ENCODE measurements around the gene SP110.

The SP110 gene

DNA sequence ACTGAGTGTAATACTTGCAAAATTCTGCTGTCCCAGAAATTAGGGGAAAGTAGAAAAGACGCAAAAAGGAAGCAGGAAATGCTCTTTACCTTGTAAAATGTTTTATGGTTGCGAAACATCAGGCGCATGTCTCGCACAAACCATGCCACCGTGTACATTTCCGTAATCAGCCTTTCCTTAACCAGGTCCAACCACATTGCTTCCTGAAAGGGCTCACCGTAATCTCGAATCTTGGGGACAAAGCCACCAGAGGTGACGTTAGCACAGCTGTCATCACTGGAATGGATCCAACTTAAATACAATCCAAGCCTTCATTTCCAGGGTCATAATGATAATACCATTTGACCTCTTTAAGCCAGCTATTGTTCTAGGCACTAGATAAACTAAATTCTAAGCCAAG lies 49.3 kb downstream of the SP110 start:
- peak; percentile 16 for DNase-seq (ENCODE audit: low spot score)

GRCh38 chr2:230166557-230167170 lies 53.1 kb downstream of the SP110 start:
- DNase-seq (ENCODE audit: low spot score): no peak

GRCh38 chr2:230164139-230164538 lies 55.6 kb downstream of the SP110 start:
- DNase-seq (ENCODE audit: low spot score): no peak

DNA sequence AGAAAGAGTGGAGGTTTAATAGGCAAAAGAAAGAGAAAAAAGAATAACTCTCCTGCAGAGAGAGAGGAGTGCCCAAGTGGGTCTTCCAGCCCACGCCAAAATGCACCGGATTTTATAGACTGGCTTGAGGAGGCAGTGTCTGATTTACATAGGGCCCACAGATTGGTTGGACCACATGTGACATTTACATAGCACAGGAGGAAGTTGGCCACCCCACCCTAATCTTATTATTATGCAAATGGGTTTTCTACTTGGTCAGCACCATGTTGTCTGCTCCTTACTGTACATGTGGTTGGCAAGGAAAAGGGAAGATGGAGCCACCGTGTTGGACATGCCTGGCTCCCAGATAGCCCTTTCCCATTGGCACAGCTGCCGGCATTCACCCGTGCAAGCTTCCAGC lies 56.8 kb downstream of the SP110 start:
- no peak for DNase-seq (ENCODE audit: low spot score)

DNA sequence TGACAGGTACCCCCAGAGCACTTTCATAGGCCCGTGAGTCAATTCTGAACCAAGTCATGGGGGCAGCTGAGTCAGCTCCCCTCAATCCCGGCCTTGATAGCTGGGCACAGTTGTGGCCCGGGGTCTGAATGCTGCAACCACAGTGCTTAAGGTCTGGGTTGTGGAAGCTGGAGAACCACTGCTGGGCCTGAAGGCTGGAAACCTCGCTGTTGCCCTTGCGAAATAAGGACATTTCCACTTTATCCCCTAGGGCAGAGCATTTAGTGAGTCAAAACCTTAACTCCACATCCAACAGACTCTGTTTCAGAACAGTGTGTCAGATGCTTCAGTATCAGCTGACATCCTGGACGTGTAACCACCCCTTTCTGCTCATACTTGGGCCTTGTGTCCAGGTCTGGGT lies 58.6 kb downstream of the SP110 start:
- no peak for DNase-seq (ENCODE audit: low spot score)

GRCh38 chr2:230160112-230160660 lies 59.6 kb downstream of the SP110 start:
- DNase-seq (ENCODE audit: low spot score): peak; percentile 47

GRCh38 chr2:230158468-230158867 lies 61.3 kb downstream of the SP110 start:
- DNase-seq (ENCODE audit: low spot score): no peak

DNA sequence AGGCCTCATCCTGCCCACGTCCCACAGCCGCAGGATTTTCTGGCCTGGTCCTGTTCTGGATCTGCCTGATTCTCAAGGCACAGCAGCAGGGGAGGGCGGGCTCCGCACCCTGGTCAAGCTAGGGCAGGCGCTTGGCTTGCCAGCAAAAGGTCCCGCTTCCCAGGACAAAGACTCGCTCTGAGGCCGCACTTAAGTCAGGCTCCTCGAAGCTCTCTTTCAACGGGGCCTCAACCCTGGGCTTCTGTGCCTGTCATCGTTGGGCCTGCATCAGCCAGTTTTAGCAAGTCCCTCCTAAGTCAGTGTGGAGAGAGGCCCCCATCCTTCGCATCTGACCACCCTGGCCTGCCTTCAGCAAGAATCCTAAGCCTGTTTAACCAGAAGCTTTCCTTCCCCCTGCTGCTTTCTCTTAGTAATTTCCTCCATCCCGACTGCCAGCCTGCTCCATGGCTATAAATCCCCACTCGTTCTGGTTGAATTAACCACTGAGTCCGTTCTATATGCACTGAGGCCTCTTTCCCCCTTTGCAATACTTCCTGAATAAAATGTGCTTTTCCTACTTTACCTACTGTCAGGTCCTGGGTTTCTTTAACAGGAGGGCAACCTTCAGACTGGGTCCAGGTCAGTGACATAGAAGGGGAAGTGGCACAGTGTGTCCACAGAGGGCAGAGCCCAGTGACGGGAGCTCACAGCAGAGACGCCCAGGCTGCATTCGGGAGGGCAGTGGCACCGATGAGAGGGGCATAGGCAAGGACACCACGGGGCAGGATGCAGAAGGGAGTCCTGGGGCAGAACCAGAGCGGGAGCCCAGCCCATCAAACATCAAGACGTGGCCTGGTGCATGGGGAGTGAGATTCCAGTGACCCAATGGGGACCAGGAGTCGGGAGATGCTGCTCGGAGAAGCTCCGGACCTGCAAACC lies 62.7 kb downstream of the SP110 start:
- no peak for DNase-seq (ENCODE audit: low spot score)

DNA sequence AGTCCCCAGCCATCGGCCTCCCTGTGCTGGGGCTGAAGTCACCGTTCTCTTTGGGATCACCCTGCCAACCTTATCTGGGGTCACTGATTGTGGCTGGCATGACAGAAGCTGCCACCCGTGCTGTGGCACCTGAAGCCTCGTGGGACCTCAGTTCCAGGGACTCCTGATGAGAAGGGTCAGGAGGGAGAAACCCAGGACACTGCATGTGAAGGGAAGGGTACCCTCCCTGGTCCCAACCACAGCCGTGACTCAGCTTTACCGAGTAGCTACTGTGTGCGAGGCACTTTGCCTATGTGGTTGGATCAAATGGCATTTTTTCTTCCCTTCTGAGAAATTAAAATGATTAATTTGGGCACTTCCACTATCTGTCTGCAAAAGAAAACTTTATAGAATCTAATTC lies 64.4 kb downstream of the SP110 start:
- no peak for DNase-seq (ENCODE audit: low spot score)

- no peak for DNase-seq (ENCODE audit: low spot score)
These were observed 66.3 kb downstream of the SP110 start for GRCh38 chr2:230153390-230153976.

- DNase-seq (ENCODE audit: low spot score): no peak
These were observed 67.5 kb downstream of the SP110 start for GRCh38 chr2:230152334-230152733.

DNA sequence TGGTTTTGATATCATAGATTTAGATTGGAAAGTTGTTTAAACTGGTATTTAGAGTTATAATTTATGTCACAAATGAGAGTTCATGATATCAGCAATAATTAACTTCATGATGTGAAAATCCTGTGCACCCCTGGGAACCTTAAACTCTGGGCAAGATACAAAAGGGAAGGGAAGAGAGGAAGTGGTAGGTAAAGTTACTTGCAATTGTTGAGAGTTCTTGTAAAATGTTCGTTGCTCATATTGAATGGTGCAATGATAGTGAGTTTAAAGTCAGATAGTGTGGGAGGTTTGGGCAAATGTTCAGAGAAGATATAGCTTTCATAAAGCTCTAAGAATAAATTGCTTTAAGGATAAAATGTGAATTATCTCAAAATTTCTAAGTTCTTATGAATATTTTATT lies 75.4 kb downstream of the SP110 start:
- DNase-seq (ENCODE audit: low spot score): no peak

GRCh38 chr2:230140667-230141066 lies 79.1 kb downstream of the SP110 start:
- no peak for DNase-seq (ENCODE audit: low spot score)

- DNase-seq (ENCODE audit: low spot score): no peak
These were observed 81.8 kb downstream of the SP110 start for GRCh38 chr2:230137902-230138539.

DNA sequence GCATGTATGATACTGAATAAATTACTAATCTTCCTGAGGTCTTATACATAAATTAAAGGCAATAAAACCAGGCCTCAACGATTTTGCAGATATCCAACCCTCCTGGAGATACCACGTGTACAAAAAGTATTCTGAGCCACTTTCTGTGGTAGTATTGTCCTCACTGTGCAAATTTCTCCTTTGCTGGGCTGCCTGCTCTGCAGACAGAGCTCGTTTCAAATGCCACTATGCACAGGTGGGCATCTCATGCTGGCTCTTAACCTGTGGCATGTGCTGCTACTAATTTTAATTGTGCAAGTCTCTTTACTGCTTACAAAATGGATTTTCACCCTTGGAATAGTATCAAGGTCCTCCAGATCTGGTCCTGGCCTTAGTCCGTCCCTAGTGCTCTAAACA lies 84.7 kb downstream of the SP110 start:
- DNase-seq (ENCODE audit: low spot score): no peak

GRCh38 chr2:230134496-230135129 lies 85.2 kb downstream of the SP110 start:
- no peak for DNase-seq (ENCODE audit: low spot score)

GRCh38 chr2:230131366-230131765 lies 88.4 kb downstream of the SP110 start:
- no peak for DNase-seq (ENCODE audit: low spot score)

DNA sequence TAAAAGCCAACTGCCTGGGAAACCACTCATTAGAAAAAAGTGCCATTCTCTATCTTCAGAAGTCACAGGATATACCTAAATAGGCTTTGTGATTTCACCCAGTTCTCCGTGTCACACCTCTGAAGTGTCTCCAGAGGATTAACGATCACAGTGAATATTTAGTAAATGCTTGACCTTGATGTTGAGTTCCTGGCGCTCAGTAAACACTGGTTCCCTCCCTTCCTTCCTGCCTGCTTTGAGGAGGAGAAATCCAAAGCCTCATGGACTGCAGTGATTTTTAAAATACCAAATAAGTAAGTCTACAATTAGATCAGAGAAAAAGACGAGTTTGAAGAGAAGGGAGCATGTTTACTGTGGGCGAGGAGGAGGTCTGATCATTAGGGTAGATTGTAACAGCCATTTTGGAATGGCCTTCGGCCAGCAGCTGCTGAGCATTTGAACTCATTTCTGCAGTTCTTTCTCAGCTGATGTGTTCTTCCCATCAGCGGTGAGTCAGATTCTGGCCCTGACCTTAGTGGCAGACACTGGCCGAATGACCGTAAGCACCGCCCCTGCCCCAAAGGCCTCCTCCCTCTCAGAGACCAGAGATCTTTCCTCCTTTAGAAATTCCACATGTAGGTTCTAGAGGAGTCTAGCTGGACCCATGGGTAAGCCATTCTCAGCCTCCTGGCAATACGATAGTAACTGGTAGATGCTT lies 89.0 kb downstream of the SP110 start:
- no peak for DNase-seq (ENCODE audit: low spot score)

DNA sequence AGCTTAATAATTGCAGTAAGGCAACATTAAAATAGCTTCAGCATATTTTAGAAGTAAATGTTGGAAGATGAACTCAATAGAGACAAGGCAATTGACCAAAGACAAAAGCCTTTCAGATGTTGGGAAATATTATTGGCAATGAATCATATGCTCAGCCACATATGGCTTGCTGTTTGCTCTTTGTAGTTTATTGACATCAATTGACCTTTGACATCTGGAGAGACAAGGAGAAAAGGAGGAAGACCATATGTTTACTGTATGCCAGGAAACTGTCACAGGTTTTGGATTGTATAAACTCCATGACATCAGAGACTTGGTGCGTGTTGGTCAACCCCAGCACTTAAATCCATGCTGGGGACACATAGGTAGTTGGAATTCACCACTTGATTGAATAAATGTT lies 90.4 kb downstream of the SP110 start:
- no peak for DNase-seq (ENCODE audit: low spot score)

DNA sequence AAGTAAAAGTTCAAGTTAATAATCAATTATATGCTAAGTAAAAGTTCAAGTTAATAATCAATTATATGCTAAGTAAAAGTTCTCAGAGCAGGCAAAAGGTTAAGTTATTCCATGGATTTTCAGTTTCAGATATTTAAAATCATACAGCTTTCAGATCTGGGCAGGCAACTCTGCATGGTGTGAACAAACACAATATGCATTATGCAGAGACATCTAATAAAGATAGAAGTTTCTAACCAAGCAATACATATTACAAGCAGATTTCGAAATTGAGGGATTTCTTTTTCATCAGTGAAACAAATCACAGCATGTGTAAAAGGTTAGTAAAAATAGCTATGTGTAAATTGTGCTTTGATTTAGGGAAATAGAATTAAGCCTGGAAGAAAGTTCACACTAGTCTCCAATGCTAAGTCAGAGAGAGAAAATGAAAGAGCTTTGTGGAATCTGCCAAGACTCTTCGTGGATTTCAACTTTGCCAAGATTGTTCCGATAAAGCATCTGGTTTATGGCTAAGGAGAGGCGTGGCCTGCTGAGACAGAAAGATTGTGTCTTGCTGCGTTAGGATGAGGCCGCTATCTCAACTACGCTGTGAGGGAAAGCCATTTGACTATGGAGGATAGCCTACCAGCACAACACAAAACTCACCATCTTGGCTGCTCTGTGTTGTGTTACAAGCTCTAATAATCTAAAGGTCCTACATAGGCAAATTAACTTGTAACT lies 91.0 kb downstream of the SP110 start:
- no peak for DNase-seq (ENCODE audit: low spot score)

GRCh38 chr2:230127195-230127594 lies 92.6 kb downstream of the SP110 start:
- DNase-seq (ENCODE audit: low spot score): no peak
